BLaER1 treated with 17β-estradiol and CSF1 and Interleukin-3, amounts not matched to agents 10 nM and 100 nM (cell line): ENCODE measurements around the gene DAW1.

Experiments
- H3K27ac ChIP-seq, 11 experiments: shearing (Covaris generic); formaldehyde crosslinking; 2 replicates each; pipeline ENCODE4 v1.8.1; 2022
- H3K27me3 ChIP-seq, 11 experiments: shearing (Covaris generic); formaldehyde crosslinking; 2 replicates each; pipeline ENCODE4 v1.8.1; 2022
- H3K36me3 ChIP-seq, 11 experiments: shearing (Covaris generic); formaldehyde crosslinking; 2 replicates each; pipeline ENCODE4 v1.8.1; 2022
- H3K4me1 ChIP-seq, 10 experiments: shearing (Covaris generic); formaldehyde crosslinking; 2 replicates each; pipeline ENCODE4 v1.8.1; 2022
- H3K4me2 ChIP-seq, 11 experiments: shearing (Covaris generic); formaldehyde crosslinking; 2 replicates each; pipeline ENCODE4 v1.8.1; 2022
- H3K4me3 ChIP-seq, 10 experiments: shearing (Covaris generic); formaldehyde crosslinking; 2 replicates each; pipeline ENCODE4 v1.8.1; 2022
- H3K9ac ChIP-seq, 11 experiments: shearing (Covaris generic); formaldehyde crosslinking; 2 replicates each; pipeline ENCODE4 v1.8.1; 2022
- H3K9me3 ChIP-seq, 11 experiments: shearing (Covaris generic); formaldehyde crosslinking; replicated peaks in 1 of 11; 2 replicates each; pipeline ENCODE4 v1.8.1; 2022
- H4K20me1 ChIP-seq, 11 experiments: shearing (Covaris generic); formaldehyde crosslinking; 2 replicates each; pipeline ENCODE4 v1.8.1; 2022
- Cebpa-rat ChIP-seq, 11 experiments: shearing (Covaris generic); IDR thresholded peaks; 2 replicates each; pipeline ENCODE4 v1.8.1; 2022

The DAW1 gene

DNA sequence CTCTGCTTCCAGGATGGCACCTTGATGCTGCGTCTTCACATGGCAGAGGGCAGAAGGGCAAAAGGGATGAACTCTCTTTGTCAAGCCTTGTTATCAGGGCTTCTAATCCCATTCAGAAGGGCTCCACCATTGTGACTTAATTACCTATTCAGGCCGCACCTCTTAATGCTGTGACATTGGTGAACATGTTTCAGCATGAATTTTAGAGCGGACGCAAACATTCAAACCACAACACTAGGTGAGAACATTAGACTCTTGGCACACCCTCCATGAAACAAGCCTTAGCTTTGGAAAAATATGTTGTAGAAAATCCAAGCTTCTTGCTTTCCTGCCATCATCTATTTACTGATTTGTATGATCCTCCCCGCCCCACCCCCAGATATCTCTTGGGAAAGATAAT is 17.9 kb downstream of the DAW1 start:
- Histone ChIP-seq H3K27ac (no peak overlapping the region), H3K9me3 (no peaks in the 10 kb centered on the region), H3K36me3 (no peaks in the 10 kb centered on the region), H3K9ac (0 out of 22 replicates have a peak overlapping the region, but pooled peaks of 1 of the 11 experiments have one; percentile 13), H3K4me1 (peaks cover 0 to 16% (median 0%) of the 10 kb centered on the region in 10 experiments; a peak in 4 of 20 replicates), H3K4me2 (no peak overlapping the region), H4K20me1 (no peaks in the 10 kb centered on the region), H3K27me3 (no peaks in the 10 kb centered on the region), H3K4me3 (no peak overlapping the region)
- no peak for TF ChIP-seq Cebpa-rat (IDR thresholded peaks at IDR 0.05)

DNA sequence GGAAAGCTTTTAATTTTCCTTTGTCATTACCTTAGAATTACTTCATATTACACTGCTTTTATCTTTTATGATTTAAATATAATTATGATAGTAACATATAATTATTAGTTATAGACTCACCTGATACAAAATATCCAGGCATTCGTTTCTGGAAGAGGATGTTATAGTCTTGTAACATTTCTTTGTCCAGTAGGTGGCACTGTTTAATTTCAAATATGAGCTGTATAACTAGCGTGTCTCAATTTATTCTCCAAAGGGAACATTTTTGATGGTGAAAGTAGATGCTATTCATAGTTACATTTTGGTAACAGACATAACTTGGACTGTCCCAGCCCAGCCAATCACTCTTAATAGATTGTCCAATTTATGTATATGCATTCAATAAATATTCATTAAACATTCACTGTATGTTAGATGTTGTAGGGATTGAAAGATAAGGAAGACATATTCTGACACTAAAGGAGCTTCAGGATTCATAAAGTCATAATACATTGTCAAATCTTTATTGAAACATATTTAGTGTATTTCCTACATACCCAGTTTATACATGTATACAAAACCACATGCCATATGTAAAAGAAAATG is 19.2 kb downstream of the DAW1 start:
- H3K27ac ChIP-seq = no peak overlapping the region
- H3K27me3 ChIP-seq = no peaks in the 10 kb centered on the region
- H3K4me2 ChIP-seq = no peak overlapping the region
- no peaks in the 10 kb centered on the region for H3K36me3 ChIP-seq
- H3K9me3 ChIP-seq = no peaks in the 10 kb centered on the region
- H3K4me3 ChIP-seq = no peak overlapping the region
- no peak for TF ChIP-seq Cebpa-rat (IDR thresholded peaks at IDR 0.05)
- no peak overlapping the region for H3K9ac ChIP-seq
- H3K4me1 ChIP-seq = peaks cover 0 to 14% (median 0%) of the 10 kb centered on the region in 10 experiments; a peak in 4 of 20 replicates
- H4K20me1 ChIP-seq = no peaks in the 10 kb centered on the region

DNA sequence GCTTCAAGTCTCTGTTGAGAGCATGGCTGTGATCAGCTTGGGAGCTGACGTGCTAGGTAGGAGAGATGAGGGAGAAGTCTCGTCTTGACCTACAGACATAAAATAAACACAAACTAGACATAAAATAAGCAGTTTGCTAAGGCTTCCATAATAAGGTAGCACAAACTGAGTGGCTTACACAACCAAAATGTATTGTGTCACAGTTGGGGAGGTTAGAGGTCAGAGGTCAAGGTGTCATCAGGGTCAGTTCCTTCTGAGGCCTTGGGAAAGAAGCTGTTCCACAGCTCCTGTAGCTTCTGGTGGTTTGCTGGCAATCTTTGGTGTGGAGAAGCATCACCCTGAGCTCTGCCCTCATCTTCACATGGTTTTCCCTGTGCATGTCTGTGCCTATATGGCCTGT is 20.2 kb downstream of the DAW1 start:
- H3K9me3 ChIP-seq = no peaks in the 10 kb centered on the region
- no peak overlapping the region for H3K4me2 ChIP-seq
- H3K36me3 ChIP-seq = no peaks in the 10 kb centered on the region
- H4K20me1 ChIP-seq = no peaks in the 10 kb centered on the region
- H3K4me3 ChIP-seq = no peak overlapping the region
- no peak for TF ChIP-seq Cebpa-rat (IDR thresholded peaks at IDR 0.05)
- no peaks in the 10 kb centered on the region for H3K27me3 ChIP-seq
- H3K27ac ChIP-seq = no peak overlapping the region
- H3K9ac ChIP-seq = no peak overlapping the region
- H3K4me1 ChIP-seq = peaks cover 0 to 3% (median 0%) of the 10 kb centered on the region in 10 experiments; a peak in 3 of 20 replicates

DNA sequence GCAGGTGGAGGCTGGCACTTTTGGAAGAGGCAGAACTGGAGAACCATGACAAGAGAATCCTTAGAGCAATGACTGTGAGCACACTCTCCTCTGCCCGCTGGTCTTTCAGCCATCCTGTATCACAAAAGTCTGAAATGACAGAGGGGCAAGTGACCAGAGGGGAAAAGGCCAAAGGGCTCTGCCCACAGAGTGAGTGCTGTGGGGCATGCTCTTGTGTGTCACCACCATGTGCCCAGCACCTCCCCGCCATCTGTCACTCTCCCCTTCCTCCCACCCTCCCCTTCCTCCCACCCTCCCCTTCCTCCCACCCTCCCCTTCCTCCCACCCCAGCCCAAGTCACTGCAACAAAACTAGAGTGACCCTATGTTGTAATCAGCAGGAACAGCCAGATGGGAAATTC is 31.9 kb downstream of the DAW1 start:
- Histone ChIP-seq H3K4me3 (no peak overlapping the region), H3K27me3 (no peaks in the 10 kb centered on the region), H4K20me1 (no peaks in the 10 kb centered on the region), H3K36me3 (no peaks in the 10 kb centered on the region), H3K9ac (no peak overlapping the region), H3K4me1 (no peaks in the 10 kb centered on the region), H3K4me2 (no peak overlapping the region), H3K9me3 (no peaks in the 10 kb centered on the region), H3K27ac (no peak overlapping the region)
- no peak for TF ChIP-seq Cebpa-rat (IDR thresholded peaks at IDR 0.05)

DNA sequence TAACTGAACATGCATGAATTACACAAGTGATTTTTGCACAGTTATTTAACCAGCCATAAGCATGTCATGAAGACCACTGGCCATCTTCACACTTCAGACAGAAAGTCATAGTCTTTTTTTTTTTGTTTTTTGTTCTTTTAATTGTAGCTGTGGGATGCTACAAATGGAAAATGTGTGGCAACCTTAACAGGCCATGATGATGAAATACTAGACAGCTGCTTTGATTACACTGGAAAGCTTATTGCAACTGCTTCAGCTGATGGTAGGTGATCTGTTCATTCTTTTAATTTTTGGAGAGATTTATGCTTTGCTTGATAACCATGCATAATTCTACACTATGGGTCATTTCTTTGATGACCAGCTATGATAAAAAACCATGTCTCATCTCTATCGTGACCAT is 35.6 kb downstream of the DAW1 start:
- Histone ChIP-seq H3K9ac (no peak overlapping the region), H3K9me3 (no peaks in the 10 kb centered on the region), H4K20me1 (no peaks in the 10 kb centered on the region), H3K4me2 (no peak overlapping the region), H3K36me3 (no peaks in the 10 kb centered on the region), H3K4me1 (no peaks in the 10 kb centered on the region), H3K4me3 (no peak overlapping the region), H3K27ac (no peak overlapping the region), H3K27me3 (no peaks in the 10 kb centered on the region)
- no peak for TF ChIP-seq Cebpa-rat (IDR thresholded peaks at IDR 0.05)

DNA sequence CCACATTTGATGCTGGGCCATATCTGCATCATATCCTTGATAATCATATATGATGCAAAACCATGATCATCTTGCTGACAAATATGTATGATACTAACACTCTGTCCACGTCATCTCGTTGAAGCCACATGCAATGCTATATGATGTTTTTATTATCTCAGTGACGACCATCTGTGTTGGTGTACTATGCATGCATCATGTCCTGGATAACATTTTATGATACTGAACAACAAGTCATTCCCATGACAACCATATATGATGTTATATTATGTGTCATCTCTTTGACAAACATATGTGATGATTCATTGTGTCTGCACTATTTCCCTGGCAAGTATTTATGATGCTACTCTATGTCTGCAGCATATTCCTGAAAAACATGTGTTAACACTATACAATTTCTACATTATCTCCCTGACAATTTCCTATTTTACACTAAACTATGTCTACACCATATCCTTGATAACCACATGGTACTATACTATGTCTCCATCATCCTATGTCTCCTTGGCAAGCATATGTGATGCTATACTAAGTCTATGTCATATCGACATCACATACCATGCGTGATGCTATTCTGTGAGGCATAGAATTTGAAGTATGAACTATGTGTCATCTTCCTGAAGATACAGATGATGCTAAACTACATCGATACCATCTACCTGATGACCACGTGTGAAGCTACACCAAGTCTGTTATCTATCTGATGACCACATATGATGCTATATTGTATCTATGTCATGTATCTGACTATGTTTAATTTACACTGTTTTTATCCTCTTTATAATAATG is 37.0 kb downstream of the DAW1 start:
- H3K36me3 ChIP-seq = no peaks in the 10 kb centered on the region
- H3K4me3 ChIP-seq = no peak overlapping the region
- no peaks in the 10 kb centered on the region for H3K27me3 ChIP-seq
- no peaks in the 10 kb centered on the region for H3K4me1 ChIP-seq
- no peak overlapping the region for H3K27ac ChIP-seq
- no peaks in the 10 kb centered on the region for H4K20me1 ChIP-seq
- no peak overlapping the region for H3K9ac ChIP-seq
- no peak overlapping the region for H3K4me2 ChIP-seq
- no peak for TF ChIP-seq Cebpa-rat (IDR thresholded peaks at IDR 0.05)
- no peaks in the 10 kb centered on the region for H3K9me3 ChIP-seq

DNA sequence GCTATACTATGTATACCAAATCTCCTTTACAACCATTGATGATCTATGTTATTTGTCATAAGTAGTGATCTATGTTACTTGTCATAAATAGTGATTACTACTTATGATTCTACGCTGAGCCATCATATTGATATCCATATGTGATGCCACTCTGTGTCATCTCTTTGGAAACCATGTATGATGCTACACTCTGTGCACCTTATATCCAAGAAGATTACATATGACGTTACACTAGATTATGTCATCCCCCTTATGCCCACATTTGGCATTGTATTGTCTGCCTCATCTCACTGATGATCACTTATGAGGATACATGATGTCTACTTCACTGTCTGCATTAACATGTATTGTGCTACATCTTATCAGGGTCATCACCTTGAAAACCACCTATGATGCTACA is 42.9 kb downstream of the DAW1 start:
- H3K4me2 ChIP-seq = no peak overlapping the region
- no peaks in the 10 kb centered on the region for H3K27me3 ChIP-seq
- H3K4me3 ChIP-seq = no peak overlapping the region
- H3K36me3 ChIP-seq = no peaks in the 10 kb centered on the region
- no peaks in the 10 kb centered on the region for H3K9me3 ChIP-seq
- no peak overlapping the region for H3K27ac ChIP-seq
- TF ChIP-seq Cebpa-rat (IDR thresholded peaks at IDR 0.05) = no peak
- no peaks in the 10 kb centered on the region for H3K4me1 ChIP-seq
- H3K9ac ChIP-seq = no peak overlapping the region
- H4K20me1 ChIP-seq = no peaks in the 10 kb centered on the region

DNA sequence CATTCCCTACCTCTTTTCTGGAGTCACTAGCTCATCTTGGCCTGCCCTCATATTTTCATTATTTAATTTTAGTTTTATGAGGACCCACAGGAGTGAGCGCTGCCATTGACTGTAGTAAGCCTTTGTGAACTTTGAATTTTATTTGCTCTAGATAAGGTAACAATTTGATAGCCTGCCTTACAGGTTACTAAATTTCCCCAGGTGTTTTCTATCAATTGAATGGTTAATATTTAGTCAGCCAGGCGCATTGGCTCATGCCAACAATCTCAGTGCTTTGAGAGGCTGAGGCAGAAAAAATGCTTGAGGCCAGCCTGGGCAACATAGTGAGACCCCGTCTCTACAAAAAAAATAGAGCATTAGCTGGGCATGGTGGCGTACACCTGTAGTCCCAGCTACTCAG is 50.2 kb downstream of the DAW1 start:
- Histone ChIP-seq H3K27me3 (no peaks in the 10 kb centered on the region), H3K27ac (no peak overlapping the region), H4K20me1 (no peaks in the 10 kb centered on the region), H3K4me3 (no peak overlapping the region), H3K9ac (no peak overlapping the region), H3K4me1 (no peaks in the 10 kb centered on the region), H3K4me2 (no peak overlapping the region), H3K9me3 (peaks cover under 1 to 8% (median 3%) of the 10 kb centered on the region in 11 experiments; a peak in 13 of 22 replicates), H3K36me3 (no peaks in the 10 kb centered on the region)
- TF ChIP-seq Cebpa-rat (IDR thresholded peaks at IDR 0.05) = no peak

DNA sequence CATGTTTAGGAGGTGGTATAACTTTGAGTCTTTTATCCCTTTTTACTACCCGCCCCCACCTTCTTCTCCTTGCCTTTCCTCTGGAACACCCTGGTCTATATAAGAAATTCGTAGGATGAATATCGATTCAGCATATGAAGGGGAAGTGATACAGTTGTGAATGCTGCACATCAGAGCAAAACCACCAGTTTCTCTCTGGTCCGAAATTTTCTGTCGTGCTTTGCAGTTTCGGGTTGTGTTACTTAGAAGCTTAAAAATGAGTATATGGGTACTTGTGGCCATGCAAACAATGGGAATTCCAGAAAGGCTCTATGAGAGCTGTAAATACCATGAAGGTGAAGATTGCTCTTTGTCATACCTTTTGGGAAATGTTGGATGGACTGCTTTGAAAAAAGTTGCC is 60.6 kb downstream of the DAW1 start:
- no peak for TF ChIP-seq Cebpa-rat (IDR thresholded peaks at IDR 0.05)
- Histone ChIP-seq H3K9me3 (peaks cover 15 to 22% (median 17%) of the 10 kb centered on the region in 11 experiments), H3K4me2 (no peak overlapping the region), H3K9ac (no peak overlapping the region), H3K4me1 (no peaks in the 10 kb centered on the region), H4K20me1 (no peaks in the 10 kb centered on the region), H3K27ac (no peak overlapping the region), H3K27me3 (no peaks in the 10 kb centered on the region), H3K4me3 (no peak overlapping the region), H3K36me3 (peaks cover 0 to 3% (median 0%) of the 10 kb centered on the region in 11 experiments; a peak in 1 of 22 replicates)

DNA sequence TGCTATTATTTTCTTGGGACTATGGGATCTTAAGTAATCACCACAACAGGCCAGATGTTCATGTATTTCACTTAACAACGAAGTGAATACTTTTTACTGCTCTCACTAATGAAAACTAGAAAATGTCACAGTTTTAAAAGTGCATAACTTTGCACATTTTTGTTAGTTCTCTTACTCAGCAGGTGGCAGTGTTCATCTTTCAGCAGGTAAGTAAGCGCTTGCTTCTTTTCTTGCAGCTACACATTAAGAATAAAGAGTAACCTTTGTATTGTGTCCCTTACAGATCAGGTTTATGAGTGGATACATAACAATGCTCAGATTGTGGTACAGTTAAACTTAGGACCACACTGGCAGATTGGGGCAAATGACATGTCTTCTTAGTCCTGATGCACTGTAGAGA is 61.0 kb downstream of the DAW1 start:
- peaks cover 11 to 18% (median 13%) of the 10 kb centered on the region in 11 experiments for H3K9me3 ChIP-seq
- H3K4me1 ChIP-seq = no peaks in the 10 kb centered on the region
- H3K4me2 ChIP-seq = no peak overlapping the region
- H4K20me1 ChIP-seq = no peaks in the 10 kb centered on the region
- no peak overlapping the region for H3K9ac ChIP-seq
- H3K27ac ChIP-seq = no peak overlapping the region
- no peak overlapping the region for H3K4me3 ChIP-seq
- no peak for TF ChIP-seq Cebpa-rat (IDR thresholded peaks at IDR 0.05)
- H3K27me3 ChIP-seq = no peaks in the 10 kb centered on the region
- H3K36me3 ChIP-seq = peaks cover 0 to 3% (median 0%) of the 10 kb centered on the region in 11 experiments; a peak in 1 of 22 replicates
